Bronchial epithelial cell (primary cell): ENCODE data around the gene MRPL20. TPM values are rescaled to one million over a fixed set of nuclear protein-coding genes. Genes with fewer than 3 reads are reported as not detected.

Source experiments
- DNase-seq: peaks from one replicate; pipeline ENCODE4 v3.0.0-alpha.2; 2010; ENCODE audit warnings: low read depth
- FAIRE-seq: peaks from 2 replicates; lab custom pipeline; 2011; peaks lifted over from hg19 to GRCh38; lab: Jason Lieb, UNC
- H3K27me3 ChIP-seq: 2 replicates; pipeline ENCODE4 v1.5.1; 2011; ENCODE audit warnings: low read length; ENCODE audit not compliant: control insufficient read depth, insufficient read depth
- H3K36me3 ChIP-seq: 2 replicates; pipeline ENCODE4 v1.5.1; 2011; ENCODE audit warnings: low read length; ENCODE audit not compliant: control insufficient read depth, insufficient read depth
- H3K4me3 ChIP-seq: 2 replicates; pipeline ENCODE4 v1.5.1; 2011; ENCODE audit warnings: mild to moderate bottlenecking, low read depth, low read length, control low read depth
- total RNA-seq: library from RNA; depleted of rRNA; stranded (reverse); fragments of >200 nt; gene quantifications from 2 replicates; pipeline ENCODE4 v1.2.1, GENCODE V29; 2014
- TF ChIP-seq, protein P1 (sequence below): IDR thresholded peaks from 2 replicates; pipeline ENCODE4 v1.5.1; 2011; ENCODE audit warnings: mild to moderate bottlenecking, moderate library complexity, low read length, control low read depth, inconsistent platforms; ENCODE audit not compliant: insufficient read depth, severe bottlenecking

The MRPL20 gene
- total RNA-seq, 1 donor from 2014 or later: 46.3 TPM

DNA sequence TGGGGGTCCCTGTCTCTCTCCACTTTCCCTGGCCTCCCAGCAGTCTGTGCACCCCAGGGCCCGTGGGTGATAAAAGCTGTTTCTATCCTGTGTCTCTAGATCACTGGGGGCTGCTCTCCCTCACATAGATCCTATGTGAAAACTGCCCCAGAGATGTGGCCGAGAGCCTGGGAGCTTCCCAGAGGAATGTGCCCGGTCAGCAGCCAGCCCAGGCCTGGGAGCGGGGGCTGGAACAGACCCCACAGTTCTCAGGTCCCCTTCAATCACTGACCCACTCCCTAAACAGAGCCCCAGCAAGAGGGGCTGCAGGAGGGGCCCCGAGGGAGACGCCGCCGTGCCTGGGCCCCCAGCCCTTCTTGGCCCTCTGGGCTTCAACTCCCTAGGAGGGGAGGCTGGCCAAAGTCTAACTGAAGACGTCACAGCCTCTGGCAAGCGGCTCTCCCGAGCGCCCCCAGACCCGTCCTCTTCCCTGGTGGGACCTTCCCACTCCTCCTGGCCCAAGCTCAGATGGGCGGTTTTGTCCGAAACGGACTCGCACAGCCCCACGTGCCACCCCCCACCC lies 49.1 kb downstream of the MRPL20 start:
- no peak for DNase-seq
- Histone ChIP-seq H3K36me3 (no peaks in the 10 kb centered on the region), H3K4me3 (no peak overlapping the region), H3K27me3 (no peaks in the 10 kb centered on the region)
- TF ChIP-seq, protein P1, sequence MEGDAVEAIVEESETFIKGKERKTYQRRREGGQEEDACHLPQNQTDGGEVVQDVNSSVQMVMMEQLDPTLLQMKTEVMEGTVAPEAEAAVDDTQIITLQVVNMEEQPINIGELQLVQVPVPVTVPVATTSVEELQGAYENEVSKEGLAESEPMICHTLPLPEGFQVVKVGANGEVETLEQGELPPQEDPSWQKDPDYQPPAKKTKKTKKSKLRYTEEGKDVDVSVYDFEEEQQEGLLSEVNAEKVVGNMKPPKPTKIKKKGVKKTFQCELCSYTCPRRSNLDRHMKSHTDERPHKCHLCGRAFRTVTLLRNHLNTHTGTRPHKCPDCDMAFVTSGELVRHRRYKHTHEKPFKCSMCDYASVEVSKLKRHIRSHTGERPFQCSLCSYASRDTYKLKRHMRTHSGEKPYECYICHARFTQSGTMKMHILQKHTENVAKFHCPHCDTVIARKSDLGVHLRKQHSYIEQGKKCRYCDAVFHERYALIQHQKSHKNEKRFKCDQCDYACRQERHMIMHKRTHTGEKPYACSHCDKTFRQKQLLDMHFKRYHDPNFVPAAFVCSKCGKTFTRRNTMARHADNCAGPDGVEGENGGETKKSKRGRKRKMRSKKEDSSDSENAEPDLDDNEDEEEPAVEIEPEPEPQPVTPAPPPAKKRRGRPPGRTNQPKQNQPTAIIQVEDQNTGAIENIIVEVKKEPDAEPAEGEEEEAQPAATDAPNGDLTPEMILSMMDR: no peak
- FAIRE-seq: no peak

DNA sequence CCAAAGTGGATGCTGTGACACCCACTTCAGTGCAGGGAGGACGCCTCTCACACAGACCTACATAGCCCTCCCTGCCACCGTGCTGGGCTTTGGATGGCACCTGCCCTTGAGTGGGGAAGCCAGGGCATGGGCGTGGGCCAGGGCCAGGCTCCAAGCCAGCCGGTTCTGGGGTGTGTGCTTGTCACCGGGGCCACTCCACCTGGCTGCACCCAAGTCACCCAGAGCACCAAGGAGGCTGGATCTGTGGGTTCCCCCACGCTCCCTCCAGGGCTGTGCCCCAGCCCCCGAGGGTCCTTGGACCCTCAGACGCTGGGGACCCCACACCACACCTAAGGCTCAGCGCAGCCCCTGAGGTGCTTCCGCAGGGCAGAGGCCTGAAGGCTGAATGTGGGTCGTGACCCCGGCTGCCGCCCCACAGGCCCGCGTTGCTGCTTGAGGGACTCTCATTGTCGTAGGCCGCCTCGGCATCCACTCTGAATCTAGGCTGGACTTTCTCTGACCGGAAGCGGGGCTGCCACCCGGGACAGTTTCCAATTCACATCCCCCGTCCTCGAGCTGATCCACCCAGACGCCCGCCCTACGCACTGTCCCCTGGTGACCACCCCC lies 50.2 kb downstream of the MRPL20 start:
- TF ChIP-seq, protein P1: no peak
- no peak for DNase-seq
- FAIRE-seq: no peak
- no peaks in the 10 kb centered on the region for H3K36me3 ChIP-seq
- H3K4me3 ChIP-seq: no peak overlapping the region
- no peaks in the 10 kb centered on the region for H3K27me3 ChIP-seq

DNA sequence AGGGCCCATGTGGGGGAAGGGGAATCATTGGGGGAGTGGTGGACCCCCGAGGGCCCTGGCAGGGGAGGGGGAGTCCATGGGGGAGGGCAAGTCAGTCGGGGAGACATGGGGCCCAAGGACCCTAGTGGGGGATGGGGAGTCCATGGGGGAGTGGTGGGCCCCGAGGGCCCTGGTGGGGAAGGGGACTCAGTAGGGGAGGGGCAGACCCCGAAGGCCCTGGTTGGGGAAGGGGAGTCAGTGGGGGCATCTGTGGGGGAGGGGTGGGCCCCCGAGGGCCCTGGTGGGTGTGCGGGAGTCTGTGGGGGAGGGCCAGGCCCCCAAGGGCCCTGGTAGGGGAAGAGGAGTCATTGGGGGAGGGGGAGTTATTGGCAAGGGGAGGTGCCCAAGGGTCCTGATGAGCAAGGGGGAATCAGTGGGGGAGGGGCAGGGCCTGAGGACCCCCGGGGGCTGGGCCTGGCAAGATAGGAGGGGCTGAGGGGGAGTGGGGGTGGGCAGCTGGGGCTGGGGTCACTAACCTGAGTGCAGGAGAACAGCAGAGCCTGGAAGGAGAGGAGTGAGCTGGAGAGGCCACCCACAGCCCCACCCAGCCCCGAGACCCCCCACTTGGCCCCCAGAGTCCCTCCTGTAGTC lies 50.8 kb downstream of the MRPL20 start:
- Histone ChIP-seq H3K4me3 (no peak overlapping the region), H3K36me3 (no peaks in the 10 kb centered on the region), H3K27me3 (no peaks in the 10 kb centered on the region)
- FAIRE-seq: no peak
- no peak for DNase-seq
- TF ChIP-seq, protein P1: no peak

DNA sequence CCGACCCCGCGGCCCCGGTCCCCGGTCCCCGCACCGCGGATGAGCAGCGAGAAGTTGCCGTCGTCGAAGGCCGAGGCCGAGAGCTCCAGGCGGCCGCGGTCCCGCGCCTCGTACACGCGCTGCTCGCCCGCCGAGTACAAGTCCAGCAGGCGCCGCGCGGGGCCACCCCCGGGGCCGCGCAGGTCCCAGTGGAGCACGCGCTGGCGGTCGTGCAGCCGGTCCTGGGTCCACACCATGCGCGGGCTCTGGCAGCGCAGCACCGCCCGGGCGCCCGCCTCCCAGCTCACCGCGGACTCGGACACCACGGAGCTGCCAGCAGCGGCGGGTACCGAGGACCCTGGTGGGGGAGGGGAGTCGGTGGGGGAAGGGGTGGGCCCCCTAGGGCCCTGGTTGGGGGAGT lies 51.7 kb downstream of the MRPL20 start:
- DNase-seq (no peak), FAIRE-seq (no peak)
- Histone ChIP-seq H3K27me3 (no peaks in the 10 kb centered on the region), H3K36me3 (no peaks in the 10 kb centered on the region), H3K4me3 (no peak overlapping the region)
- TF ChIP-seq, protein P1: no peak

DNA sequence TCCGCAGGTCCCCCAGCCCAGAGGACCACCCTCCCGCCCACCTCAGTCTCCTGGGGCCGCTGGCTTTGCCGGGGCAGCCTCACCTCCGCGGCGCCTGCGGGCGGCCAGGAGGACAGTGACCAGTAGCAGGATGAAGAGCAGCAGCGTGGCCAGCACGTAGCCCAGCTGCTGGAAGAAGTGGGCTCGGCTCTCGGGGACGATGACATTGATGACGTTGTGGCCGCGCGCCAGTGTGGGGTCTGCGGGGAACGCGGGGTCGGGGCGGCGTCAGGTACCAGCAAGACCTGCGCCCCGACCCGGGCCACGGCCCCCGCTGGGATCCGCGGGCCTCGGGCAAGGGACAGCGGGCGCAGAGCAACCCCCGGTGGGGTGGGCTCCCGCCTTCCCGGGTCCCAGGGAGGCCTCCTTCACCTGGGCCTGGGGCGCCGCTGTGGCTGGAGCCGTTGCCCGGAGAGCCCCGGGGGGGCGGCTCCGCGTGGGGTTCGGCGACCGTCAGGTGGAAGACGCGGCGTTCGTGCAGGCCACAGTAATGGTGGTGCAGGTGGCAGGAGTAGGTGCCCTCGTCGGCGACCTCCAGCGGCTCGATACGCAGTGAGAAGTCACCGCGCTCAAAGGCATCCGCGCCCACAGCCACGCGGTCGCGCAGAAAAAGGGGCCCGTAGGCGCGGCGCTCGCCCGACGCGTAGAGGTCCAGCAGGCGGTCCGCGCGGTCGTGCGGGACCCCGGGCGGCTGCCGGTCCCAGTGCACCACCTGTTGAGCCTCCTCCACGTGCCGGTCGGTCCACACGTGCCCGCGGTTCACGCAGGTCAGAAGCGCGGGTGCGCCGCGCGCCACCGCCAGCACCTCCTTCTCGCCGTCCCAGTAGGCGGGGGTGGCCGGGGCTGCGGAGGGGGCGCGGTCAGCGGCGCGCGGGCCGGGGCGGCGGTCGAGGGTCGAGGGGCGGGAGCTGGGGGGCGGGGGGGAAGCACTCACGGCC lies 52.5 kb downstream of the MRPL20 start:
- TF ChIP-seq, protein P1: no peak
- DNase-seq (no peak), FAIRE-seq (no peak)
- Histone ChIP-seq H3K4me3 (no peak overlapping the region), H3K36me3 (no peaks in the 10 kb centered on the region), H3K27me3 (no peaks in the 10 kb centered on the region)
